Karpas-422 (cell line): ENCODE data around the gene RAB18. TPM values are rescaled to one million over a fixed set of nuclear protein-coding genes. Genes with fewer than 3 reads are reported as not detected.
"Not testable (repeated sequence)": the region's sequence is repeated elsewhere in the genome, so short reads cannot be mapped to it uniquely, and the experiment has no call there.

ENCODE experiments used
- DNase-seq: peaks from one replicate; pipeline ENCODE4 v3.0.0-alpha.2; 2015
- H2AFZ ChIP-seq: fragments of 200-600 bp; sonication (generic); 2 replicates; pipeline ENCODE4 v1.6.1; 2014; ENCODE audit warnings: antibody characterized with exemption, low read length, mixed read lengths
- H3K27ac ChIP-seq: fragments of 200-600 bp; sonication (generic); 2 replicates; pipeline ENCODE4 v1.5.1; 2014; ENCODE audit warnings: mild to moderate bottlenecking, low read length, moderate library complexity
- H3K27me3 ChIP-seq: fragments of 200-600 bp; sonication (generic); 2 replicates; pipeline ENCODE4 v1.6.1; 2014; ENCODE audit warnings: low read length, mixed read lengths
- H3K36me3 ChIP-seq: fragments of 200-600 bp; sonication (generic); 2 replicates; pipeline ENCODE4 v1.6.1; 2014; ENCODE audit warnings: low read length, mixed read lengths; ENCODE audit not compliant: insufficient read depth
- H3K4me1 ChIP-seq: fragments of 200-600 bp; sonication (generic); 2 replicates; pipeline ENCODE4 v1.6.1; 2014; ENCODE audit warnings: mild to moderate bottlenecking, low read length, mixed read lengths
- H3K4me2 ChIP-seq: fragments of 200-600 bp; sonication (generic); 2 replicates; pipeline ENCODE4 v1.6.1; 2014; ENCODE audit warnings: low read length, low read depth, mild to moderate bottlenecking; ENCODE audit not compliant: poor library complexity, severe bottlenecking
- H3K4me3 ChIP-seq: fragments of 200-600 bp; sonication (generic); 2 replicates; pipeline ENCODE4 v1.5.1; 2014; ENCODE audit warnings: mild to moderate bottlenecking, antibody characterized with exemption, low read length, mixed read lengths
- H3K79me2 ChIP-seq: fragments of 200-600 bp; sonication (generic); 2 replicates; pipeline ENCODE4 v1.6.1; 2014; ENCODE audit warnings: mild to moderate bottlenecking, low read length, mixed read lengths
- H3K9ac ChIP-seq: fragments of 200-600 bp; sonication (generic); 2 replicates; pipeline ENCODE4 v1.6.0; 2014; ENCODE audit warnings: low read length
- H3K9me2 ChIP-seq: fragments of 200-600 bp; sonication (generic), shearing (Covaris generic); replicated peaks from 2 replicates; pipeline ENCODE4 v1.6.0; 2014; ENCODE audit warnings: mild to moderate bottlenecking, low read length, moderate library complexity; ENCODE audit not compliant: insufficient read depth
- H3K9me3 ChIP-seq: fragments of 300-700, 200-600 bp; sonication (generic); 2 replicates; pipeline ENCODE4 v1.6.1; 2014; ENCODE audit warnings: low read length, mixed read lengths
- H4K20me1 ChIP-seq: fragments of 200-600 bp; sonication (generic); 2 replicates; pipeline ENCODE4 v1.6.1; 2014; ENCODE audit warnings: mild to moderate bottlenecking, antibody characterized with exemption, low read length, low read depth; ENCODE audit not compliant: insufficient read depth
- total RNA-seq: library from RNA; depleted of rRNA; stranded (reverse); fragments of >200 nt; shearing (Covaris generic); gene quantifications from 2 replicates; pipeline ENCODE4 v1.2.3, GENCODE V29; 2014; ENCODE audit warnings: low replicate concordance

Gene RAB18
- total RNA-seq, 1 experiment from 2014 or later: 34.9 TPM

DNA sequence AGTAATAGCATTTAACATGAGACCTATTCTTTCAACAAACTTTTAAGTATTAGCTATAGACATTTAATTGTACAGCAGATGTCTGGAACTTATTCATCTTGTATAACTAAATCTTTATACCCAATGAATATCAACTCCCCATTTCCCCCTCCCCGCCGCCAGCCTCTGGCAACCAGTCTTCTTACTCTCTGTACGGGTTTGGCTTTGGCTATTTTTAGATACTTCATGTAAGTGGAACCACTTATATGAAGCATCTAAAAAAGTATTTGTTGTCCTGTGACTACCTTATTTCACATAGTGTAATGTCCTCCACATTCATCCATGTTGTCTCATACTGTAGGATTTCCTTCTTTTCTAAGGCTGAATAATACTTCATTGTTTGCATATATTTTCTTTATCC lies 60.8 kb downstream of the RAB18 start:
- Histone ChIP-seq H3K9me3 (no peaks in the 10 kb centered on the region), H3K36me3 (no peaks in the 10 kb centered on the region), H3K79me2 (no peaks in the 10 kb centered on the region), H3K4me1 (no peaks in the 10 kb centered on the region), H3K9me2 (no peaks in the 10 kb centered on the region), H3K9ac (no peak overlapping the region), H4K20me1 (no peaks in the 10 kb centered on the region), H3K4me3 (no peak overlapping the region), H3K4me2 (no peak overlapping the region), H2AFZ (no peak overlapping the region), H3K27me3 (peaks cover 6% of the 10 kb centered on the region; the same call in 1 of the 2 replicates), H3K27ac (no peak overlapping the region)
- no peak for DNase-seq

GRCh38 chr10:27568196-27569175 lies 64.4 kb downstream of the RAB18 start:
- no peak overlapping the region for H3K4me3 ChIP-seq
- DNase-seq: no peak
- H3K27me3 ChIP-seq: peaks cover 6% of the 10 kb centered on the region; the same call in 1 of the 2 replicates
- no peaks in the 10 kb centered on the region for H3K9me2 ChIP-seq
- no peak overlapping the region for H3K27ac ChIP-seq
- no peaks in the 10 kb centered on the region for H3K9me3 ChIP-seq
- H4K20me1 ChIP-seq: no peaks in the 10 kb centered on the region
- H2AFZ ChIP-seq: no peak overlapping the region
- H3K9ac ChIP-seq: no peak overlapping the region
- H3K79me2 ChIP-seq: no peaks in the 10 kb centered on the region
- no peak overlapping the region for H3K4me2 ChIP-seq
- H3K4me1 ChIP-seq: no peaks in the 10 kb centered on the region
- no peaks in the 10 kb centered on the region for H3K36me3 ChIP-seq

GRCh38 chr10:27569946-27570345 lies 65.8 kb downstream of the RAB18 start:
- H4K20me1 ChIP-seq: no peaks in the 10 kb centered on the region
- no peak overlapping the region for H3K27ac ChIP-seq
- H3K9me2 ChIP-seq: no peaks in the 10 kb centered on the region
- H3K79me2 ChIP-seq: no peaks in the 10 kb centered on the region
- no peak overlapping the region for H2AFZ ChIP-seq
- no peaks in the 10 kb centered on the region for H3K9me3 ChIP-seq
- H3K4me2 ChIP-seq: no peak overlapping the region
- no peak overlapping the region for H3K4me3 ChIP-seq
- no peaks in the 10 kb centered on the region for H3K4me1 ChIP-seq
- H3K27me3 ChIP-seq: peaks cover 5% of the 10 kb centered on the region; the same call in 1 of the 2 replicates
- no peaks in the 10 kb centered on the region for H3K36me3 ChIP-seq
- DNase-seq: no peak
- no peak overlapping the region for H3K9ac ChIP-seq

- DNase-seq, H3K36me3 ChIP-seq, H3K4me1 ChIP-seq, H3K9me2 ChIP-seq, H2AFZ ChIP-seq, H3K27ac ChIP-seq, H4K20me1 ChIP-seq, H3K79me2 ChIP-seq, H3K9ac ChIP-seq, H3K27me3 ChIP-seq, H3K9me3 ChIP-seq, H3K4me2 ChIP-seq, H3K4me3 ChIP-seq: not testable (repeated sequence)
Measured at GRCh38 chr10:27577038-27577437, 72.9 kb downstream of the RAB18 start.

DNA sequence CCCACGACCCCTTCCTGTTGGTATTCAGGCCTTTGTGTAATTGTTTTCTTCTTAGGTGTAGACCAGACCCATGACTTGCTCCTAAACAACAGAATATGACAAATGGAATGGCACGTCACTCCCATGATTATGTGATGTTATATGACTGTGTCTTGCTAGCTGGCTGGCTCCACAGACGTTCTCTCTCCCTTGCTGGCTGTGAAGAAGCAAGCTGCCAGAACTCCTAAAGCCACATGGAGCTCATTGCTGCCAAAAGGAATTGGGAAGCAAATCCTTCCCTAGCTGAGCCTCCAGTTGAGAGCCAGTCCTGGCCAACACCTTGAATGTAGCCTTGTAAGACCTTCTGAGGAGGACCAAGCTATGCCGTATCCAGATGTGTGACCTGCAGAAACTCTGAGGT lies 74.2 kb downstream of the RAB18 start:
- no peaks in the 10 kb centered on the region for H3K9me3 ChIP-seq
- no peak for DNase-seq
- H2AFZ ChIP-seq: no peak overlapping the region
- H3K9me2 ChIP-seq: no peaks in the 10 kb centered on the region
- no peaks in the 10 kb centered on the region for H3K79me2 ChIP-seq
- H3K27ac ChIP-seq: no peak overlapping the region
- H3K4me1 ChIP-seq: no peaks in the 10 kb centered on the region
- H3K4me3 ChIP-seq: no peak overlapping the region
- H3K9ac ChIP-seq: no peak overlapping the region
- H3K4me2 ChIP-seq: no peak overlapping the region
- H3K36me3 ChIP-seq: no peaks in the 10 kb centered on the region
- no peaks in the 10 kb centered on the region for H3K27me3 ChIP-seq
- no peaks in the 10 kb centered on the region for H4K20me1 ChIP-seq

GRCh38 chr10:27581225-27581624 lies 77.1 kb downstream of the RAB18 start:
- Histone ChIP-seq H3K4me2 (no peak overlapping the region), H3K9me2 (no peaks in the 10 kb centered on the region), H3K27me3 (no peaks in the 10 kb centered on the region), H3K4me3 (no peak overlapping the region), H3K4me1 (no peaks in the 10 kb centered on the region), H3K27ac (no peak overlapping the region), H3K79me2 (no peaks in the 10 kb centered on the region), H4K20me1 (no peaks in the 10 kb centered on the region), H3K9me3 (no peaks in the 10 kb centered on the region), H3K9ac (no peak overlapping the region), H2AFZ (no peak overlapping the region), H3K36me3 (no peaks in the 10 kb centered on the region)
- DNase-seq: no peak

GRCh38 chr10:27584302-27584701 lies 80.2 kb downstream of the RAB18 start:
- no peaks in the 10 kb centered on the region for H3K9me3 ChIP-seq
- H3K4me2 ChIP-seq: no peak overlapping the region
- no peaks in the 10 kb centered on the region for H4K20me1 ChIP-seq
- DNase-seq: no peak
- no peaks in the 10 kb centered on the region for H3K4me1 ChIP-seq
- no peaks in the 10 kb centered on the region for H3K36me3 ChIP-seq
- no peaks in the 10 kb centered on the region for H3K27me3 ChIP-seq
- H3K4me3 ChIP-seq: no peak overlapping the region
- no peak overlapping the region for H3K9ac ChIP-seq
- no peaks in the 10 kb centered on the region for H3K9me2 ChIP-seq
- no peaks in the 10 kb centered on the region for H3K79me2 ChIP-seq
- no peak overlapping the region for H2AFZ ChIP-seq
- H3K27ac ChIP-seq: no peak overlapping the region
